Measurements from ENCODE around the gene LEKR1. TPM values are rescaled to one million over a fixed set of nuclear protein-coding genes. Genes with fewer than 3 reads are reported as not detected.

Gene LEKR1
- total and polyA plus RNA-seq, 9 of the 15 experiments (the other 6 are each of a cell fraction or from before 2014, with no cell fraction given), result 0.76 to 1.8 (median 1.2) TPM

- TF ChIP-seq TRIM25 (IDR thresholded peaks at IDR 0.05; ENCODE audit: borderline replicate concordance) (no peak), HNRNPUL1 (IDR thresholded peaks at IDR 0.05; ENCODE audit: low read length) (no peak), CREBBP (IDR thresholded peaks at IDR 0.05; ENCODE audit: low read depth, low read length) (no peak), BCOR (IDR thresholded peaks at IDR 0.05) (peak; percentile 40; the same call in 1 of the 2 replicates), EP400 (IDR thresholded peaks at IDR 0.05) (peak; percentile 52; the same call in 1 of the 2 replicates), CREB5 (CRISPR knock-in tag; IDR thresholded peaks at IDR 0.05) (peak; percentile 51; the same call in 1 of the 2 replicates), ATF4 (CRISPR knock-in tag; IDR thresholded peaks at IDR 0.05) (peak; percentile 61), ZNF507 (tag; conservative IDR thresholded peaks at IDR 0.05) (no peak), DEAF1 (CRISPR knock-in tag; IDR thresholded peaks at IDR 0.05) (0 out of 2 replicates have a peak, but pooled peaks have one; percentile 39), RBM14 (IDR thresholded peaks at IDR 0.05; ENCODE audit: borderline replicate concordance, insufficient read depth, low read depth, low read length) (no peak), TARDBP (IDR thresholded peaks at IDR 0.05) (0 out of 2 replicates have a peak, but pooled peaks have one; percentile 2), PTBP1 (IDR thresholded peaks at IDR 0.05; ENCODE audit: low read depth, low read length) (no peak), LEF1 (IDR thresholded peaks at IDR 0.05) (peak; percentile 79), FOSL1 (tag; conservative IDR thresholded peaks at IDR 0.05) (0 out of 2 replicates have a peak, but pooled peaks have one; percentile 36), TEAD4 (IDR thresholded peaks at IDR 0.05; ENCODE audit: low read length) (peak; percentile 30), TEAD4 (CRISPR knock-in tag; IDR thresholded peaks at IDR 0.05; ENCODE audit: borderline replicate concordance) (no peak), USF1 (CRISPR knock-in tag; IDR thresholded peaks at IDR 0.05) (no peak), ZNF764 (CRISPR knock-in tag; IDR thresholded peaks at IDR 0.05; ENCODE audit: low read depth) (no peak)
Measured at GRCh38 chr3:157089455-157090221, 263.5 kb downstream of the LEKR1 start (continued).

Measured in K562 (cell line).